Measurements from ENCODE around the gene ZP3. TPM values are rescaled to one million over a fixed set of nuclear protein-coding genes. Genes with fewer than 3 reads are reported as not detected.
"Not testable (repeated sequence)": the region's sequence is repeated elsewhere in the genome, so short reads cannot be mapped to it uniquely, and the experiment has no call there.

ZP3 gene
- total RNA-seq, 1 donor from 2014 or later = 0.51 TPM

GRCh38 chr7:76428149-76428823 is 3.5 kb downstream of the ZP3 start:
- H3K9me3 Mint-ChIP-seq (ENCODE audit: unreplicated experiment) = no peaks in the 10 kb centered on the region
- DNase-seq (ENCODE audit: extremely low spot score, unreplicated experiment) = no peak
- no peaks in the 10 kb centered on the region for H3K27me3 Mint-ChIP-seq (ENCODE audit: unreplicated experiment)
- H3K27ac Mint-ChIP-seq (ENCODE audit: unreplicated experiment) = no peak overlapping the region
- H3K4me3 Mint-ChIP-seq (ENCODE audit: unreplicated experiment) = no peak overlapping the region
- TF ChIP-seq CTCF (IDR thresholded peaks at IDR 0.05) = no peak
- no peaks in the 10 kb centered on the region for H3K36me3 Mint-ChIP-seq (ENCODE audit: unreplicated experiment)
- H3K4me1 Mint-ChIP-seq (ENCODE audit: unreplicated experiment) = peaks cover 15% of the 10 kb centered on the region

GRCh38 chr7:76428868-76429805 is 4.4 kb downstream of the ZP3 start:
- no peaks in the 10 kb centered on the region for H3K36me3 Mint-ChIP-seq (ENCODE audit: unreplicated experiment)
- H3K27me3 Mint-ChIP-seq (ENCODE audit: unreplicated experiment) = no peaks in the 10 kb centered on the region
- H3K4me3 Mint-ChIP-seq (ENCODE audit: unreplicated experiment) = no peak overlapping the region
- no peaks in the 10 kb centered on the region for H3K9me3 Mint-ChIP-seq (ENCODE audit: unreplicated experiment)
- no peak overlapping the region for H3K27ac Mint-ChIP-seq (ENCODE audit: unreplicated experiment)
- DNase-seq (ENCODE audit: extremely low spot score, unreplicated experiment) = no peak
- no peak for TF ChIP-seq CTCF (IDR thresholded peaks at IDR 0.05)
- peaks cover 7% of the 10 kb centered on the region for H3K4me1 Mint-ChIP-seq (ENCODE audit: unreplicated experiment)

GRCh38 chr7:76430211-76430610 is 5.5 kb downstream of the ZP3 start:
- Mint-ChIP-seq H3K4me3 (ENCODE audit: unreplicated experiment) (no peak overlapping the region), H3K27ac (ENCODE audit: unreplicated experiment) (no peak overlapping the region), H3K36me3 (ENCODE audit: unreplicated experiment) (no peaks in the 10 kb centered on the region), H3K9me3 (ENCODE audit: unreplicated experiment) (no peaks in the 10 kb centered on the region), H3K4me1 (ENCODE audit: unreplicated experiment) (peaks cover 7% of the 10 kb centered on the region), H3K27me3 (ENCODE audit: unreplicated experiment) (no peaks in the 10 kb centered on the region)
- no peak for DNase-seq (ENCODE audit: extremely low spot score, unreplicated experiment)
- TF ChIP-seq CTCF (IDR thresholded peaks at IDR 0.05) = no peak

GRCh38 chr7:76430836-76431235 is 6.1 kb downstream of the ZP3 start:
- Mint-ChIP-seq H3K36me3 (ENCODE audit: unreplicated experiment) (no peaks in the 10 kb centered on the region), H3K27ac (ENCODE audit: unreplicated experiment) (no peak overlapping the region), H3K9me3 (ENCODE audit: unreplicated experiment) (no peaks in the 10 kb centered on the region), H3K4me1 (ENCODE audit: unreplicated experiment) (peaks cover 7% of the 10 kb centered on the region), H3K4me3 (ENCODE audit: unreplicated experiment) (no peak overlapping the region), H3K27me3 (ENCODE audit: unreplicated experiment) (no peaks in the 10 kb centered on the region)
- no peak for DNase-seq (ENCODE audit: extremely low spot score, unreplicated experiment)
- no peak for TF ChIP-seq CTCF (IDR thresholded peaks at IDR 0.05)

- peak; percentile 94 for DNase-seq (ENCODE audit: extremely low spot score, unreplicated experiment)
Measured at GRCh38 chr7:76437873-76438272, 13.1 kb downstream of the ZP3 start.

GRCh38 chr7:76439120-76439888 is 14.6 kb downstream of the ZP3 start:
- H3K27me3 Mint-ChIP-seq (ENCODE audit: unreplicated experiment) = not testable (repeated sequence)

More at GRCh38 chr7:76437873-76438272, 13.1 kb downstream of the ZP3 start:
- H3K27me3 Mint-ChIP-seq (ENCODE audit: unreplicated experiment); H3K9me3 Mint-ChIP-seq (ENCODE audit: unreplicated experiment); H3K4me1 Mint-ChIP-seq (ENCODE audit: unreplicated experiment); H3K27ac Mint-ChIP-seq (ENCODE audit: unreplicated experiment); H3K36me3 Mint-ChIP-seq (ENCODE audit: unreplicated experiment); H3K4me3 Mint-ChIP-seq (ENCODE audit: unreplicated experiment): not testable (repeated sequence)
- TF ChIP-seq CTCF (IDR thresholded peaks at IDR 0.05) = peak; percentile 76

GRCh38 chr7:76440404-76440803 is 15.7 kb downstream of the ZP3 start:
- H3K27me3 Mint-ChIP-seq (ENCODE audit: unreplicated experiment); H3K4me3 Mint-ChIP-seq (ENCODE audit: unreplicated experiment); H3K9me3 Mint-ChIP-seq (ENCODE audit: unreplicated experiment); H3K27ac Mint-ChIP-seq (ENCODE audit: unreplicated experiment); H3K36me3 Mint-ChIP-seq (ENCODE audit: unreplicated experiment); DNase-seq (ENCODE audit: extremely low spot score, unreplicated experiment); H3K4me1 Mint-ChIP-seq (ENCODE audit: unreplicated experiment): not testable (repeated sequence)

More at GRCh38 chr7:76439120-76439888, 14.6 kb downstream of the ZP3 start:
- DNase-seq (ENCODE audit: extremely low spot score, unreplicated experiment); H3K4me1 Mint-ChIP-seq (ENCODE audit: unreplicated experiment); H3K36me3 Mint-ChIP-seq (ENCODE audit: unreplicated experiment); H3K4me3 Mint-ChIP-seq (ENCODE audit: unreplicated experiment); H3K27ac Mint-ChIP-seq (ENCODE audit: unreplicated experiment); H3K9me3 Mint-ChIP-seq (ENCODE audit: unreplicated experiment): not testable (repeated sequence)
